H1 (cell line): ENCODE data around the gene CLEC19A. TPM values are rescaled to one million over a fixed set of nuclear protein-coding genes. Genes with fewer than 3 reads are reported as not detected.

Source experiments
- BCL11A ChIP-seq, 2 experiments: IDR thresholded peaks; one replicate each; pipeline ENCODE4 v1.6.1; 2011; ENCODE audit warnings: low read depth in 2 of 2, low read length in 2 of 2, mild to moderate bottlenecking in 2 of 2
- CBX5 ChIP-seq: fragments of 300-800, 300-1000 bp; sonication (generic); IDR thresholded peaks from 2 replicates; pipeline ENCODE4 v1.7.1; 2016; ENCODE audit warnings: antibody characterized with exemption, low read length, low read depth
- EZH2 ChIP-seq: fragments of 200-600 bp; sonication (generic); IDR thresholded peaks from 2 replicates; pipeline ENCODE4 v1.7.1; 2012; ENCODE audit warnings: low read depth, mild to moderate bottlenecking, moderate library complexity, low read length, inconsistent platforms; ENCODE audit not compliant: severe bottlenecking
- JUN ChIP-seq: IDR thresholded peaks from 2 replicates; pipeline ENCODE4 v1.6.1; 2011; ENCODE audit warnings: low read depth, mild to moderate bottlenecking, improper control_type of control experiment, low read length
- MAFK ChIP-seq: IDR thresholded peaks from 2 replicates; pipeline ENCODE4 v1.6.1; 2012; ENCODE audit warnings: low read depth, mild to moderate bottlenecking, improper control_type of control experiment, low read length
- TAF1 ChIP-seq: IDR thresholded peaks from 2 replicates; pipeline ENCODE4 v1.6.1; 2011; ENCODE audit warnings: mild to moderate bottlenecking, low read depth, low read length
- polyA plus RNA-seq, 7 experiments: library from polyadenylated mRNA; depleted of rRNA in 3 of 7; stranded (reverse) in 5 of 7; unstranded in 2 of 7; fragments of >200 nt in 5 of 7; fragments of 200-250 nt in 2 of 7; gene quantifications; 1 replicate in 5 of 7; 2 replicates in 1 of 7; 4 replicates in 1 of 7; pipeline versions ENCODE4 v1.2.1 to v1.2.3, GENCODE V29; 2011 to 2013; ENCODE audit warnings: missing spikeins in 2 of 7, mixed read lengths in 2 of 7
- total RNA-seq: library from RNA; stranded (reverse); fragmentation: NEBNext Ultra II Directional; extraction: Animal tissue kit (Norgen Biotek cat#: 25700); gene quantifications from 2 replicates; pipeline ENCODE4 v1.2.1, GENCODE V29; 2021
- TF ChIP-seq, protein P1 (sequence below): fragments of 300-600 bp; sonication (generic); IDR thresholded peaks from 2 replicates; pipeline ENCODE4 v1.7.1; 2012; ENCODE audit warnings: low read length, moderate library complexity, mild to moderate bottlenecking, inconsistent platforms; ENCODE audit not compliant: insufficient replicate concordance

The CLEC19A gene
- total and polyA plus RNA-seq, 2 of the 8 experiments (the other 6 are each of a cell fraction or from before 2014, with no cell fraction given): 0.35 to 0.88 TPM

DNA sequence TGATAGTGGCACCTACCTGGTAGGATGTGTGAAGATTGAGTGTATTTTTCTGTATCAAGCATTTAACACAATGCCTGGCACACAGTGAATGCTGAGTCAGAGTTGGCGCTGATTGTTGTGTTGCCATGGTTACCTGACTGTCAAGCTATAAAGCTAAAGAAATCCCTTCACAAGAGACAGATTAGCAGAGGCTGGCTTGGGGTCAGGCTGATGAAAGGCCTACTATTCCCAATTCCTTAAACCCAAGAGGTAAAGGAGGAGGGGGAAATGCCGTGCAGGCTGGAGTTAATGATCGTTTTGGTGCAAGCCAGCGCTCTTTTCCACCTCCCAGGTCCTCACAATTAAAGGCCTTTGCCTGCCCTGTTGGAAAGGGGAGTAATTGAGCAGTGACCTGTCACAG lies 5.9 kb downstream of the CLEC19A start (continued):
- TF ChIP-seq, protein P1, sequence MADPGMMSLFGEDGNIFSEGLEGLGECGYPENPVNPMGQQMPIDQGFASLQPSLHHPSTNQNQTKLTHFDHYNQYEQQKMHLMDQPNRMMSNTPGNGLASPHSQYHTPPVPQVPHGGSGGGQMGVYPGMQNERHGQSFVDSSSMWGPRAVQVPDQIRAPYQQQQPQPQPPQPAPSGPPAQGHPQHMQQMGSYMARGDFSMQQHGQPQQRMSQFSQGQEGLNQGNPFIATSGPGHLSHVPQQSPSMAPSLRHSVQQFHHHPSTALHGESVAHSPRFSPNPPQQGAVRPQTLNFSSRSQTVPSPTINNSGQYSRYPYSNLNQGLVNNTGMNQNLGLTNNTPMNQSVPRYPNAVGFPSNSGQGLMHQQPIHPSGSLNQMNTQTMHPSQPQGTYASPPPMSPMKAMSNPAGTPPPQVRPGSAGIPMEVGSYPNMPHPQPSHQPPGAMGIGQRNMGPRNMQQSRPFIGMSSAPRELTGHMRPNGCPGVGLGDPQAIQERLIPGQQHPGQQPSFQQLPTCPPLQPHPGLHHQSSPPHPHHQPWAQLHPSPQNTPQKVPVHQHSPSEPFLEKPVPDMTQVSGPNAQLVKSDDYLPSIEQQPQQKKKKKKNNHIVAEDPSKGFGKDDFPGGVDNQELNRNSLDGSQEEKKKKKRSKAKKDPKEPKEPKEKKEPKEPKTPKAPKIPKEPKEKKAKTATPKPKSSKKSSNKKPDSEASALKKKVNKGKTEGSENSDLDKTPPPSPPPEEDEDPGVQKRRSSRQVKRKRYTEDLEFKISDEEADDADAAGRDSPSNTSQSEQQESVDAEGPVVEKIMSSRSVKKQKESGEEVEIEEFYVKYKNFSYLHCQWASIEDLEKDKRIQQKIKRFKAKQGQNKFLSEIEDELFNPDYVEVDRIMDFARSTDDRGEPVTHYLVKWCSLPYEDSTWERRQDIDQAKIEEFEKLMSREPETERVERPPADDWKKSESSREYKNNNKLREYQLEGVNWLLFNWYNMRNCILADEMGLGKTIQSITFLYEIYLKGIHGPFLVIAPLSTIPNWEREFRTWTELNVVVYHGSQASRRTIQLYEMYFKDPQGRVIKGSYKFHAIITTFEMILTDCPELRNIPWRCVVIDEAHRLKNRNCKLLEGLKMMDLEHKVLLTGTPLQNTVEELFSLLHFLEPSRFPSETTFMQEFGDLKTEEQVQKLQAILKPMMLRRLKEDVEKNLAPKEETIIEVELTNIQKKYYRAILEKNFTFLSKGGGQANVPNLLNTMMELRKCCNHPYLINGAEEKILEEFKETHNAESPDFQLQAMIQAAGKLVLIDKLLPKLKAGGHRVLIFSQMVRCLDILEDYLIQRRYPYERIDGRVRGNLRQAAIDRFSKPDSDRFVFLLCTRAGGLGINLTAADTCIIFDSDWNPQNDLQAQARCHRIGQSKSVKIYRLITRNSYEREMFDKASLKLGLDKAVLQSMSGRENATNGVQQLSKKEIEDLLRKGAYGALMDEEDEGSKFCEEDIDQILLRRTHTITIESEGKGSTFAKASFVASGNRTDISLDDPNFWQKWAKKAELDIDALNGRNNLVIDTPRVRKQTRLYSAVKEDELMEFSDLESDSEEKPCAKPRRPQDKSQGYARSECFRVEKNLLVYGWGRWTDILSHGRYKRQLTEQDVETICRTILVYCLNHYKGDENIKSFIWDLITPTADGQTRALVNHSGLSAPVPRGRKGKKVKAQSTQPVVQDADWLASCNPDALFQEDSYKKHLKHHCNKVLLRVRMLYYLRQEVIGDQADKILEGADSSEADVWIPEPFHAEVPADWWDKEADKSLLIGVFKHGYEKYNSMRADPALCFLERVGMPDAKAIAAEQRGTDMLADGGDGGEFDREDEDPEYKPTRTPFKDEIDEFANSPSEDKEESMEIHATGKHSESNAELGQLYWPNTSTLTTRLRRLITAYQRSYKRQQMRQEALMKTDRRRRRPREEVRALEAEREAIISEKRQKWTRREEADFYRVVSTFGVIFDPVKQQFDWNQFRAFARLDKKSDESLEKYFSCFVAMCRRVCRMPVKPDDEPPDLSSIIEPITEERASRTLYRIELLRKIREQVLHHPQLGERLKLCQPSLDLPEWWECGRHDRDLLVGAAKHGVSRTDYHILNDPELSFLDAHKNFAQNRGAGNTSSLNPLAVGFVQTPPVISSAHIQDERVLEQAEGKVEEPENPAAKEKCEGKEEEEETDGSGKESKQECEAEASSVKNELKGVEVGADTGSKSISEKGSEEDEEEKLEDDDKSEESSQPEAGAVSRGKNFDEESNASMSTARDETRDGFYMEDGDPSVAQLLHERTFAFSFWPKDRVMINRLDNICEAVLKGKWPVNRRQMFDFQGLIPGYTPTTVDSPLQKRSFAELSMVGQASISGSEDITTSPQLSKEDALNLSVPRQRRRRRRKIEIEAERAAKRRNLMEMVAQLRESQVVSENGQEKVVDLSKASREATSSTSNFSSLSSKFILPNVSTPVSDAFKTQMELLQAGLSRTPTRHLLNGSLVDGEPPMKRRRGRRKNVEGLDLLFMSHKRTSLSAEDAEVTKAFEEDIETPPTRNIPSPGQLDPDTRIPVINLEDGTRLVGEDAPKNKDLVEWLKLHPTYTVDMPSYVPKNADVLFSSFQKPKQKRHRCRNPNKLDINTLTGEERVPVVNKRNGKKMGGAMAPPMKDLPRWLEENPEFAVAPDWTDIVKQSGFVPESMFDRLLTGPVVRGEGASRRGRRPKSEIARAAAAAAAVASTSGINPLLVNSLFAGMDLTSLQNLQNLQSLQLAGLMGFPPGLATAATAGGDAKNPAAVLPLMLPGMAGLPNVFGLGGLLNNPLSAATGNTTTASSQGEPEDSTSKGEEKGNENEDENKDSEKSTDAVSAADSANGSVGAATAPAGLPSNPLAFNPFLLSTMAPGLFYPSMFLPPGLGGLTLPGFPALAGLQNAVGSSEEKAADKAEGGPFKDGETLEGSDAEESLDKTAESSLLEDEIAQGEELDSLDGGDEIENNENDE: no peak
- TF ChIP-seq BCL11A (IDR thresholded peaks at IDR 0.05; ENCODE audit: low read depth in 2 of 2, low read length in 2 of 2) (no peak), CBX5 (no peak), JUN (no peak), TAF1 (peak; percentile 45; the same call in 1 of the 2 replicates), MAFK (peak; percentile 94), EZH2 (no peak)
